ENCODE measurements around the gene TACR2.
"Not testable (repeated sequence)": the region's sequence is repeated elsewhere in the genome, so short reads cannot be mapped to it uniquely, and the experiment has no call there.

The TACR2 gene

GRCh38 chr10:69451209-69451783 lies 34.6 kb upstream of the TACR2 start, which contains the start of gene TSPAN15:
Gene TSPAN15 (plus strand): TSS chr10:69451465. CDS start chr10:69451595, 130 bp downstream.
- peak; percentile 37 to 53 (median 41) for DNase-seq (ENCODE audit: low read depth in 2 of 3, low spot score in 2 of 3)

DNA sequence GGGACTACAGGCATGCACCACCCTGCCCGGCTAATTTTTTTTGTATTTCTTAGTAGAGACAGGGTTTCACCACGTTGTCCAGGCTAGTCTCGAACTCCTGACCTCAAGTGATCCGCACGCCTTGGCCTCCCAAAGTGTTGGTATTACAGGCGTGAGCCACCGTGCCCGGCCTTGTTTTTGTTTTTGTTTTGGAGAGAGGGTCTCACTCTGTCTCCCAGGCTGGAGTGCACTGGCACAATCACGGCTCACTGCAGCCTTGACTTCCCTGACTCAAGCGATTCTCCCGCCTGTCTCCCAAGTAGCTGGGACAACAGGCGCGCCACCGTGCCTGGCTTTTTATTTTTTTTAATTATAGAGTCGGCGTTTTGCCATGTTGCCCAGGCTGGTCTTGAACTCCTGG lies 33.7 kb upstream of the TACR2 start:
- not testable (repeated sequence) for DNase-seq (ENCODE audit: low read depth in 2 of 3, low spot score in 2 of 3)

GRCh38 chr10:69449841-69450240 lies 33.1 kb upstream of the TACR2 start:
- no peak for DNase-seq (ENCODE audit: low read depth in 2 of 3, low spot score in 2 of 3)

- DNase-seq (ENCODE audit: low read depth in 2 of 3, low spot score in 2 of 3), result no peak
Measured at GRCh38 chr10:69446650-69447151, 30.0 kb upstream of the TACR2 start.

DNA sequence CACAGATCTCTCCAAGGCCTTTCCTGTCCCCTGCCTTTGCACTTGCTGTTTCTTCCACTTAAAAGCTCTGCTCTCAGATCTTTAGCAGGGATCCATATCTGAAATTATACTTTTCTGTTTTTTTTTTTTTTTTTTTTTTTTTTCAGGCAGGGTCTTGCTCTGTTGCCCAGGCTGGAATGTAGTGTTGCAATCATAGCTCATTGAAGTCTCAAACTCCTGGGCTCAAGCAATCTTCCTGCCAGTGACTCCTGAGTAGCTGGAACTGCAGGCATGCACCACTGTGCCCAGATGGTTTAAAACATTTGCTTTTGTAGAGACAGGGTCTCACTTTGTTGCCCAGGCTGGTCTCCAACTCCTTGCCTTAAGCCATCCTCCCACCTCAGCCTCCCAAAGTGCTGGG lies 29.5 kb upstream of the TACR2 start:
- no peak for DNase-seq (ENCODE audit: low read depth in 2 of 3, low spot score in 2 of 3)

- no peak for DNase-seq (ENCODE audit: low read depth in 2 of 3, low spot score in 2 of 3)
Measured at GRCh38 chr10:69445041-69445440, 28.3 kb upstream of the TACR2 start.

GRCh38 chr10:69443354-69443753 lies 26.6 kb upstream of the TACR2 start:
- DNase-seq (ENCODE audit: low read depth in 2 of 3, low spot score in 2 of 3), result no peak

DNA sequence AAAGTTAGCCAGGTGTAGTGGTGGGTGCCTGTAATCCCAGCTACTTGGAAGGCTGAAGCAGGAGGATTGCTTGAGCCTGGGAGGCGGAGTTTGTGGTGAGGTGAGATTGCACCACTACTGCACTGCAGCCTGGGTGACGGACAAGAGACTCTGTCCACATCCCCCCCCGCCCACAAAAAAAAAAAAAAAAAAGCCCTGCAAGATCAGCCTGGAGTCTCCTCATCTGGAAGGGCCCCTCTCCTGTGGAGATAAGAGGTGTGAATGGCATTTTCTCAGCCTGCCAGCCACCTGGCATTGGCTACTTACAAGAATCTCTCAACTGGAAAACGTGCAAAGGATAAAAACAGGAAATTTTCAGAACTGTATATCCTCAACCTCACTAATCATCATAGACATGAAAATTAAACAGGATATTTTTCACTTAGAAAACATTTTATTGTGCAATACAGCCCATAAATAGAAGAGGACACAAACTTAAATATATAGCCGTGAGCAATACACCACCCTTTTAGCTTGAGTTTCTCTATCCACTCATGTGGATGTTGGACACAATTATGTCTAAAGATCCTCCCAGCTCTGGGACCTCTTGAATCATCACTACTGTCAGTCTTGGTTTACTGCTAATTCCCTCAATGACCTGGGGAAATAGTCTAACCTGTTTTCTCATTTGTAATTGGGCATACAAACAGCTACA lies 23.2 kb upstream of the TACR2 start:
- DNase-seq (ENCODE audit: low read depth in 2 of 3, low spot score in 2 of 3), result no peak

DNA sequence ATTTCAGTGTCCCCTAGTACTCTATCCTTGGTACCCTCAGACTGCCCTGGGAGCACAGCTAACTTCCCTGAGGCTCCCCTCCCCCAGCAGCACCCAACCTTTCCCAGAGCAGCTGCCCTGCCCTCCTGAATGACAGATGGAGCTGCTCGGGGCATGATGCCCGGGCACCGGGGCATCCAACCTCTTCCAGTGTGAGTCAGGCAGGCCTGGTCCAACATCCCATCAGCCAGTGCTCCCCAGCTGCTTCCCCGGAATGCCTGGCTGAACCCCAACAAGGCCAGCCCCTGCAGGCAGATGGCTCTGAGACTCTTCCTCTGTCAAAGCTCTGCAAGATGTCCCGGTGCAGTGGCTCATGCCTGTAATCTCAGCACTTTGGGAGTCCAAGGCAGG lies 22.6 kb upstream of the TACR2 start:
- no peak for DNase-seq (ENCODE audit: low read depth in 2 of 3, low spot score in 2 of 3)

DNA sequence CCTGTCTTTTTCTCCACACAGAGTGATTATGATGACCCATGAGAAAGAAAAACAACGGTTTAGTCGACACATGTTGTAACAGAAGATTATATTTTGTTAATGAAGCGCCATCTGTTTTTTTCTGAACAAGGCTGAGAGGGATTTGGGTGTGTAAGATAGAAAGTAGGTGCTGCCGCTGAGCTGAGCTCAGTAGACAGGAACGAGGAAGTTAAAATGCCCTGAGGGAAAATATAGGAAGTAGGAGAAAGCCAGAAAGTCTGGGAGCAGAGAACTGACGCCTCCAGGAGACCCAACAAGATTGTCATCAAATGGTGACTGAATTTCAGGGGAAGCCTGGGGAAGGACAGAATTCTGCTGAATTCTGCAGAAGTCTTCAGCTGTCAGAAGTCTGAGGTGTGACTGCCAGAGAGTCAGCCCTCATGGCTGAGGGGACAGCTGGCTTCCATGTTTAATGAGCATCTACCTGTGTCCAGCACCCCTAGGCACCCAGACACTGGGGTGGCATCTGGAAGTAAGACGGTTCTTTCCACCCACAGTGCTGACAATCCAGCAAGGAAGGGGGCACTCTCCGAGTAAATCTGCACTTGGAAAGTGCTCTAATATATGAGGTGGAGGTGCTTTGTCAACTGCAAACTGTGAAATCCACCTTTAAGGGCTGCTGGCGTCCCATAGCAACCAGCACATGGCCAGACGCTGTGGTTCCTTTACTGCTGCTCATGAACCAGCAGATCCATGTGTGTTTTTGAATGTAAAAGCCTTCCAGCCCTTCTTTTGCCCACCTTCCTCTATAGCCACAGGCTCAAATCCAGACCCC lies 22.0 kb upstream of the TACR2 start:
- DNase-seq (ENCODE audit: low read depth in 2 of 3, low spot score in 2 of 3), result no peak

GRCh38 chr10:69437321-69438259 lies 20.9 kb upstream of the TACR2 start:
- DNase-seq (ENCODE audit: low read depth in 2 of 3, low spot score in 2 of 3), result no peak

DNA sequence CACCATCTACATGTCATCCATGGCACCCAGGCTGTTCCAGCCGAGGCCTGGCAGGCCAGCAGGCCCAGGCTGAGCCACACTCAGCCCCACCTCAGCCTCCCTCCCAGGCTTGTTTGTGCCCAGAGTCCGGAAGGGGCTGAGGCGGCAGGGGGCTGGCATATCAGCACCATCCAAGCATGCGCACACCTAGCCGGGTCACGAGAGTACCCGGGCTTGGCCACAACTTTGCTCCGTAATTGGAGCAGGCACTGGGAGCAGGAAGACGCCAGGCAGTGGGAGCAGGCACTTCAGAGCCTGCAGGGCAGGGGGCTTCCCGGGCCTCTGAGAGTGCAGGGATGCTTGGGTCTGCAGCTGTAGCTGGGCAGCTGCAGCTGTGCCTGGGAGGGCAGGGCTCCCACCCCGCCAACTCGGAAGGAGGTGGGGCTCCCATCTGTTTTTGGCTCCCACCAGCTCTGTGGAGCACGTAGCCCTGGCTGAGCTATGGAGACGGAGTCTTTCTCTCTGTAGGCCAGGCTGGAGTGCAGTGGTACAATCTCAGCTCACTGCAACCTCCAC lies 19.3 kb upstream of the TACR2 start:
- DNase-seq (ENCODE audit: low read depth in 2 of 3, low spot score in 2 of 3), result no peak

DNA sequence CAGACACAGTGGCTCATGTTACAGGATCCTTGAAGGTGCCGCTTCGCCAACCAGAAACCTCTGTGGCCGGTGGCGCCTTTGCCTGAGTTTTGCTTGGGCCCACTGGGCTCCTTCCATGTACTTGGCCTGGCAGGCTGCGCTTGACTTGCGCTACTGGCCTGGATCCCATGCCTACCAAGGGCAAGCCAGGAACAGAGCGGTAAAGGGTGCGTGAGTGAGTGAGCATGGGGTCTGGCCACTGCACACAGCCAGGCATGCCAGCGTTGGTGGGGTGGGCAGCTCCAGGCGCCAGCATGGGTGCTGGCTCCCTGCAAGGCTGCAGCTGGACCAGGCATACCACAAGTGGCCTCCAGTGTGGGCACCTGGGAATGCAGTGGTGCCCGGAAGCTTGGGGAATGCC lies 18.2 kb upstream of the TACR2 start:
- no peak for DNase-seq (ENCODE audit: low read depth in 2 of 3, low spot score in 2 of 3)

DNA sequence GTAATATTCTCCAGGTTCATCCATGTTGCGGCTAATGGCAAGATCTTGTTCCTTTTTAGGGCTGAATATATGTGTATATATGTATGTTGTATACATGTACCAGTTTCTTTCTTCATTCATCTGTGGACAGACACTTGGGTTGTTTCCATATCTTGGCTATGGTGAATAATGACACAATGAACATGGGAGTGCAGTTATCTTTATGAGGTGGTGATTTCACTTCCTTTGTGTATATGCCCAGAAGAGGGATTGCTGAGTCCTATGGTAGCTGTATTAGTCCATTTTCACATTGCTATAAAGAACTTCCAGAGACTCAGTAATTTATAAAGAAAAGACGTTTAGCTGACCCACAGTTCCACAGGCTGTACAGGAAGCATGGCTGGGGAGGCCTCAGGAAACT lies 17.5 kb upstream of the TACR2 start:
- DNase-seq (ENCODE audit: low read depth in 2 of 3, low spot score in 2 of 3), result no peak

DNA sequence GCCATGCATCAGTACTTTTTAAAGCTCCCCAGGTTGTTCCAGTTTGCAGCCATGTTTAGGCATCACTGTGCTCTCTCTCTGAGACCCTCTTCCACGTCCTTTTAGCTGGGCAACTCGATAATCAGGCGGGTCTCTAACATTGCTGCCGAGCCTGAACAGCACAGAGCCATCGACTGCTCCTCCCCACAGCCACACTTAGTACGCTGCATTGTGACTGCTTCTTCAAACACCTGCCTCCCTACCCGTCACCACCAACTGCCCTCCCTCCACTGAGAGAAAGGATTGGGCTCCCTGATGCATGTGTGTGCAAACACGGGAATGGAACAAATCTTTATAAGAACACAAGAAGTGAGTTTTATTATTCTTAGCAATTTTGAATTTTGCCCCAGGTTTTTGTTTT lies 11.4 kb upstream of the TACR2 start:
- DNase-seq (ENCODE audit: low read depth in 2 of 3, low spot score in 2 of 3), result no peak

DNA sequence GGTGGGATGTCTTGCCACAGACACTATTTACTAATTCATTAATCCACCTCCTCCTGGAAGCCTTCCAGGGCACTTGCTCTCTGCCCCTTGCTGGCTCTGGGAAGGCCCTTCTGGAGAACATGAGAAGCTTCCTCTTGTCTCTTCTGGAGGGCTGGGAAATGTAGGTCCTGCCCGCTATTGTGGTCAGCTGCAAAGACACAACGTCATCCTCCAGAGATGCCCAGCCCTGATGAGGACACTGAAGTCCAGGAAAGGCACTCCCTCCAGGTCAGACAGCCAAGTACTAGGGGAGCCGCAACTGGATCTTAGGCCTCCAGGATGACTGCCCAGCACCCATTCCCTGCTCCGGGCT lies 9.6 kb upstream of the TACR2 start:
- DNase-seq (ENCODE audit: low read depth in 2 of 3, low spot score in 2 of 3), result no peak

DNA sequence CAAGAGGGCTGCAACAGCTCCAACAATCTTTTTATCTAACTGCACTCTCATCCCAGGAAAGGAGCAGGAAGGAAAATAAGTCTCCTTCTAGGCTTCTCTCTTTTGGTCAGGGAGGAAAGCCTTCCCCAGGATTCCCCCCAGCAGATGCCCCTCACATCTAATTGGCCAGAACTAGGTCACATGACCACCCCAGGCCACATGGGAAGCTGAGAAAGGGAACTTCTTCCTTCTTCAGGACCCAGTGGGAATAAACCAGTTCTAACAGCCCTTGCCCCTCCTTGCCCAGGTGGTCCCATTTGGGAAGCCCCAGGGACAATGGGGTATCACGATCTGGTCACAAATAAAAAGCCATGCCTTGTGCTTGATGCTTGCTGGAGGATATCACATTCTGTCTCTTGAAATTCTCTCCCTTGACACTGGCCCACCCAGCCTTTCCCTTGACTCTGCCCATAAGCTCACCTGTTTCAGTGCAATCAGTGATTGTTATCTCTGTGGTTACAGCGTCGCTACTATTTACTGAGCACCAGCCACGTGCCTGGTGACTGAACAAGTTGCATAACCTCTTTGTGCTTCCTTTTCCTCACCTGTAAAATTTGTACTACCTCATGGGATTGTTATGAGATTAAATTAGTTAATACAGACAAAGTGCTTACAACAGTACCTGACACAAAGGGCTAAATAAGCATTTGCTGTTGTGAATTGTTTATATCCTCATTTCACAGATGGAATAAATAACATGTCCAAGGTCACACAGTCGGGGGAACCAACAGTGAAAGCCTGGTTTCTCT lies 9.0 kb upstream of the TACR2 start:
- DNase-seq (ENCODE audit: low read depth in 2 of 3, low spot score in 2 of 3), result no peak

- no peak for DNase-seq (ENCODE audit: low read depth in 2 of 3, low spot score in 2 of 3)
Measured at GRCh38 chr10:69425041-69425440, 8.3 kb upstream of the TACR2 start.

- DNase-seq (ENCODE audit: low read depth in 2 of 3, low spot score in 2 of 3), result no peak
Measured at GRCh38 chr10:69422676-69423075, 6.0 kb upstream of the TACR2 start.

All from activated CD8-positive, alpha-beta memory T cell treated with anti-CD3 and anti-CD28 coated beads for 48 hours (primary cell).